Prostate gland (tissue), 2 donors: Measurements from ENCODE around the gene PROCR. TPM values are rescaled to one million over a fixed set of nuclear protein-coding genes. Genes with fewer than 3 reads are reported as not detected.
"Not testable (repeated sequence)": the region's sequence is repeated elsewhere in the genome, so short reads cannot be mapped to it uniquely, and the experiment has no call there.

Experiments used
- DNase-seq: peaks from one replicate; pipeline ENCODE4 v3.0.0-alpha.2; 2019; ENCODE audit warnings: low spot score
- H3K27ac ChIP-seq, 2 donors: fragments of 200-600 bp; sonication (generic); 2 replicates each; pipeline ENCODE4 v1.5.1; 2017 to 2019
- H3K27me3 ChIP-seq: fragments of 200-600 bp; sonication (generic); replicated peaks from 2 replicates; pipeline ENCODE4 v1.5.1; 2019; ENCODE audit not compliant: insufficient read depth
- H3K36me3 ChIP-seq, 2 donors: fragments of 200-600 bp; sonication (generic); 1 replicate in 1 of 2; 2 replicates in 1 of 2; pipeline versions ENCODE4 v1.5.1 to v1.8.1; 2017 to 2019
- H3K4me1 ChIP-seq: fragments of 200-600 bp; sonication (generic); replicated peaks from 2 replicates; pipeline ENCODE4 v1.5.1; 2019
- H3K4me3 ChIP-seq, 2 donors: fragments of 200-600 bp; sonication (generic); 2 replicates each; pipeline ENCODE4 v1.5.1; 2017 to 2019
- H3K9me3 ChIP-seq: fragments of 200-600 bp; sonication (generic); 2 replicates; pipeline ENCODE4 v1.5.1; 2017
- POLR2A ChIP-seq: fragments of 450-650 bp; IDR thresholded peaks from one replicate; pipeline ENCODE4 v1.6.1; 2016; ENCODE audit warnings: antibody characterized with exemption, mild to moderate bottlenecking
- POLR2AphosphoS5 ChIP-seq: sonication (generic); formaldehyde crosslinking; IDR thresholded peaks from one replicate; pipeline ENCODE4 v1.6.1; 2017; ENCODE audit warnings: antibody characterized with exemption
- WGBS: methylation state at CpG from one replicate; pipeline ENCODE4 v1.1.5; 2018; 5-methylcytosine and 5-hydroxymethylcytosine counted together
- intact Hi-C: fragments of 100-400 bp; cut with DNase I; formaldehyde crosslinking; loops from one replicate; pipeline ENCODE4 v1.14.2; 2022
- total RNA-seq, 2 donors: library from RNA; depleted of rRNA; stranded (reverse); fragments of >200 nt; gene quantifications; one replicate each; pipeline ENCODE4 v1.1.0, GENCODE V29; 2016
- TF ChIP-seq, protein P1 (sequence below), 4 experiments: fragments of 200-600 bp in 2 of 4; fragments of 450-650 bp in 2 of 4; sonication (generic) in 2 of 4; IDR thresholded peaks; 1 replicate in 3 of 4; 2 replicates in 1 of 4; pipeline ENCODE4 v1.5.1; 2016 to 2019; ENCODE audit warnings: antibody characterized with exemption in 4 of 4, mild to moderate bottlenecking in 2 of 4, moderate library complexity in 2 of 4

The PROCR gene
- total RNA-seq, 2 donors from 2014 or later = 11.2 to 17.6 TPM

DNA sequence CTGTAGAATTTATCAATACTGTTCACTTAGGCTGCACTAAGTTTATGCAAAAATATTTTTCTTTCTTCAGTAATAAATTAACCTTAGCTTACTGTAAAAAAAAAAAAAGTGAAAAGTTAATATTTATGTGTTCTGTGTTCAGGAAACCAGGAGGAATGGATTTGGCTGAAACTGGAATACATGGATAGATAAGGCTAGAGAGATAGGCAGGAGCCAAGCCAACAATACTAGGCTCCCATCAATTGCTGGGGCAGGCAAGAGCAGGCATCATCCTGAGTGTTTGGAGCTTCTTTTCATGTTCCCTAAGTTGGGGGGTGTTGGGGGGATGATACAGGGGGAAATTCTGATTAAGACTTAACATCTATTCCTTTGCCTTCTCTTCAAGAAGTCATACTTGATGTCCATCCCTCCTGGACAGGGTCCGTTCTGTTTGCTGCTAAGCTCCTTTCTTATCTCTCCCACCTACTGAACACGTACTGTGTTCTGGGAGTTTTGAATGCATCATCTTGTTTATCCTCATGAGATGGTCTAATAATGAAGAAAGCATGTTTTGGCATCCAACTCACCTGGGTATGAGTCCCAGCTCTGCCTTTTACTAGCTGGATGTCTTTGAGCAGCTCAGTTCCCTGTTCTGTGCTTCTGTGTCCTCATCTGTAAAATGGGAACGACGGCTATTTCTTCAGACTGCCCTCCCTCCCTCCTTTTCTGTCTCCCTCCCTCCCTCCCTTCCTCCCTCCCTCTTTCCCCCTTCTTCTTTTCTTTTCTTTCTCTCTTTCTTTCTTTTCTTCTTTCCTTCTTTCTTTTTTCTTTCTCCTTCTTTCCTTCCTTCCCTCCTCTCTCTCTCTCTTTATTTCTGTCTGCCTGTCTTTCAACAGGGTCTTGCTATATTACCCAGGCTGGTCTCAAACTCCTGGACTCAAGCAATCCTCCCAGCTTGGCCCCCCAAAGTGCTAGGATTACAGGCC lies 6.4 kb upstream of the PROCR start:
- no peaks in the 10 kb centered on the region for H3K9me3 ChIP-seq

GRCh38 chr20:35166242-35166830 lies 5.5 kb upstream of the PROCR start:
- Histone ChIP-seq H3K36me3 (no peaks in the 10 kb centered on the region), H3K27me3 (no peaks in the 10 kb centered on the region), H3K9me3 (no peaks in the 10 kb centered on the region), H3K27ac (no peak overlapping the region), H3K4me3 (no peak overlapping the region), H3K4me1 (no peaks in the 10 kb centered on the region)
- TF ChIP-seq, protein P1, sequence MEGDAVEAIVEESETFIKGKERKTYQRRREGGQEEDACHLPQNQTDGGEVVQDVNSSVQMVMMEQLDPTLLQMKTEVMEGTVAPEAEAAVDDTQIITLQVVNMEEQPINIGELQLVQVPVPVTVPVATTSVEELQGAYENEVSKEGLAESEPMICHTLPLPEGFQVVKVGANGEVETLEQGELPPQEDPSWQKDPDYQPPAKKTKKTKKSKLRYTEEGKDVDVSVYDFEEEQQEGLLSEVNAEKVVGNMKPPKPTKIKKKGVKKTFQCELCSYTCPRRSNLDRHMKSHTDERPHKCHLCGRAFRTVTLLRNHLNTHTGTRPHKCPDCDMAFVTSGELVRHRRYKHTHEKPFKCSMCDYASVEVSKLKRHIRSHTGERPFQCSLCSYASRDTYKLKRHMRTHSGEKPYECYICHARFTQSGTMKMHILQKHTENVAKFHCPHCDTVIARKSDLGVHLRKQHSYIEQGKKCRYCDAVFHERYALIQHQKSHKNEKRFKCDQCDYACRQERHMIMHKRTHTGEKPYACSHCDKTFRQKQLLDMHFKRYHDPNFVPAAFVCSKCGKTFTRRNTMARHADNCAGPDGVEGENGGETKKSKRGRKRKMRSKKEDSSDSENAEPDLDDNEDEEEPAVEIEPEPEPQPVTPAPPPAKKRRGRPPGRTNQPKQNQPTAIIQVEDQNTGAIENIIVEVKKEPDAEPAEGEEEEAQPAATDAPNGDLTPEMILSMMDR (IDR thresholded peaks at IDR 0.05) = no peak
- TF ChIP-seq POLR2A (no peak), POLR2AphosphoS5 (no peak)
- 66% methylated on average over 5 of the region's 5 CpGs for WGBS
- intact Hi-C loops = no loop called here
- DNase-seq = no peak

More for the DNA sequence above, 6.4 kb upstream of the PROCR start:
- TF ChIP-seq POLR2A = no peak
- TF ChIP-seq POLR2AphosphoS5 = no peak
- TF ChIP-seq, protein P1 (IDR thresholded peaks at IDR 0.05) = no peak
- intact Hi-C loops = no loop called here
- no peak for DNase-seq
- no peak overlapping the region for H3K27ac ChIP-seq
- H3K36me3 ChIP-seq = no peaks in the 10 kb centered on the region
- 72% methylated on average over 4 of the region's 4 CpGs for WGBS
- no peaks in the 10 kb centered on the region for H3K4me1 ChIP-seq
- no peaks in the 10 kb centered on the region for H3K27me3 ChIP-seq
- no peak overlapping the region for H3K4me3 ChIP-seq

DNA sequence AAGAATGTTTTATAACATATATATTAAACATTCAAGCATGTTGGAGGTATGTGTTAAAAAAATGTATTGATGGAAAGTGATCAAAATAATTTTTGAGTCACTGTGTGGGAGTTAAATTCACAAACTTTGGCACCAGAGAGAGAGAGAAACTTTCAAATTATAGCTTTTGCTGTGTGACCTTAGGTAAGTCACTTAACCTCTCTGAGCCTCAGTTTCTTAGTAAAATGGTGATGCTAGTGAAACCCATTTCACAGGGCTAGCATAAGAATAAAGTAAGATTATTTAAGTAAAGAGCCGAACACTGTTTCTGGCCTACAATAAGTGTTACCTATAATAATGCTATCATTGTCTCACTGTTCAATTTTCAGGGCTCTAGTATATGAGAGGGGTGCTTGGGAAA lies 4.1 kb upstream of the PROCR start:
- no peaks in the 10 kb centered on the region for H3K36me3 ChIP-seq
- no peak overlapping the region for H3K27ac ChIP-seq
- no peak overlapping the region for H3K4me3 ChIP-seq
- no peaks in the 10 kb centered on the region for H3K9me3 ChIP-seq
- TF ChIP-seq, protein P1 (IDR thresholded peaks at IDR 0.05) = no peak
- no peak for TF ChIP-seq POLR2AphosphoS5
- no peaks in the 10 kb centered on the region for H3K27me3 ChIP-seq
- no peaks in the 10 kb centered on the region for H3K4me1 ChIP-seq
- DNase-seq = no peak
- intact Hi-C loops = no loop called here
- WGBS = 91% methylated on average over 1 of the region's 1 CpG

GRCh38 chr20:35168701-35169409 lies 3.0 kb upstream of the PROCR start:
- H3K4me3 ChIP-seq, DNase-seq, H3K36me3 ChIP-seq, H3K9me3 ChIP-seq, H3K27ac ChIP-seq, H3K27me3 ChIP-seq, H3K4me1 ChIP-seq, intact Hi-C loops: not testable (repeated sequence)
- WGBS = 65% methylated on average over 4 of the region's 4 CpGs

DNA sequence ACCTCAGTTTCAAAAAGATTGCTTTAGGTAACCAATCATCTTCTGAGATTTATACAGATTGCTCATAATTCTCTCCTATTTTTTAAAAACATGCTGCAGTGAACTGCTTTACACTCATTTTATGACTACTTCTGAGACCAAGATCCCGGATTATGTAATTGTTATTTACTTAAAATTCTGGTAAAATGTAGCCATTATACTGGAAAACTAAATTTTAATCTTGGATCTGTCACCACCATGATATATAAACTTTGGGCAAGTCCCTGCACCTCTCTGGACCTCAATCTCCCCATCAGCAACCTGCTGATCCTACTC lies 477 bp upstream of the PROCR start:
- 19% methylated on average over 1 of the region's 1 CpG for WGBS

More for the DNA sequence above, 477 bp upstream of the PROCR start:
- Histone ChIP-seq H3K36me3 (no peaks in the 10 kb centered on the region), H3K4me3 (peak overlapping the region in 1 of 2 donors; percentile 23), H3K4me1 (no peaks in the 10 kb centered on the region), H3K9me3 (no peaks in the 10 kb centered on the region), H3K27ac (peak overlapping the region; percentile 69 to 70), H3K27me3 (no peaks in the 10 kb centered on the region)
- TF ChIP-seq, protein P1 (IDR thresholded peaks at IDR 0.05) = no peak
- TF ChIP-seq POLR2A = no peak
- TF ChIP-seq POLR2AphosphoS5 = no peak
- intact Hi-C loops = no loop called here
- DNase-seq = no peak
